Measurements from ENCODE around the gene ESRRB.

ESRRB gene

DNA sequence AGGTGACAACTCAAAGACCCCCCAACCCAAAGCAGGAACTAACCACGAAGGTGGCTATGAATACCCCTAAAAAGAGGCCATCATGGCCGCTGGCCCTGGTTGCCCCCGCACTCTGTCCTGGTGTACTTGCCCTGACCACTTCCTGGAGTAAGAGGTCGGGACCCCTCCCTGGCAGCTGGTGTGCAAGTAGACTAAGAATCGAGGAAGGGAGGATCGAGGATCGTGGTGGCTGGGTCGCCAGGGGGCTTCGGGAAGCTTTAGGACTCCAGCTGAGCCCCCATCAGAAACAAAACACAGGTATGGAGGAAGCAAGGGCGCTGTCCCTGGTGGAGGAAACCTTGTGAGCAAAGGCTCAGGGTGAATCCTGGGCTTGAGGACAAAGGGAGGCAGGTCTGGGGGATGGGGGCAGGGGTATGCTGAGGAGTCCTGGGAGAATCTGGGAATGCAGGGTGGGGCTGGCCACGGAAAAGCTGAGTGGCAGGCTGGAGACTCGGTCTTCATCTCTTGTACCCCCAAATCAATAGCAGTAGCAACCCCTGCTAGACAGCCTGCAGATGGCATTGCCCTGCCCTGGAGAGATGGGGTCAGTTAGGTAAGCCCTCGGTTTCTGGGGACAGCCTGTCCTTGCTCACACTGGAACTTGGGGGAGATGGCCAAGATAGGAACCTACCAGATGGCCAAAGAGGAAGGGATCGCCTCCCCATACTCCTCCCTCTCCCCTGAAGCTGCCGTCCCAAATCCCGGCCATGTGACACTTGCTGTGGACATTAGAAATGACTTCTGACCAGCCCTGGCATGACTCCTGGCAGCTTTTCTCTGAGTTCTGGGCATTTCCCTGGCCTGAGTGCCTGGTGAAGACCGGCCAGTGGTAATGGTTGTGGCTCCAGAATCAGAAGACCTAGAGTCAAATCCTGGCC lies 45.3 kb upstream of the ESRRB start:
- no peak overlapping the region for H3K4me3 ChIP-seq (ENCODE audit: low read depth, low read length)
- TF ChIP-seq, protein P1, sequence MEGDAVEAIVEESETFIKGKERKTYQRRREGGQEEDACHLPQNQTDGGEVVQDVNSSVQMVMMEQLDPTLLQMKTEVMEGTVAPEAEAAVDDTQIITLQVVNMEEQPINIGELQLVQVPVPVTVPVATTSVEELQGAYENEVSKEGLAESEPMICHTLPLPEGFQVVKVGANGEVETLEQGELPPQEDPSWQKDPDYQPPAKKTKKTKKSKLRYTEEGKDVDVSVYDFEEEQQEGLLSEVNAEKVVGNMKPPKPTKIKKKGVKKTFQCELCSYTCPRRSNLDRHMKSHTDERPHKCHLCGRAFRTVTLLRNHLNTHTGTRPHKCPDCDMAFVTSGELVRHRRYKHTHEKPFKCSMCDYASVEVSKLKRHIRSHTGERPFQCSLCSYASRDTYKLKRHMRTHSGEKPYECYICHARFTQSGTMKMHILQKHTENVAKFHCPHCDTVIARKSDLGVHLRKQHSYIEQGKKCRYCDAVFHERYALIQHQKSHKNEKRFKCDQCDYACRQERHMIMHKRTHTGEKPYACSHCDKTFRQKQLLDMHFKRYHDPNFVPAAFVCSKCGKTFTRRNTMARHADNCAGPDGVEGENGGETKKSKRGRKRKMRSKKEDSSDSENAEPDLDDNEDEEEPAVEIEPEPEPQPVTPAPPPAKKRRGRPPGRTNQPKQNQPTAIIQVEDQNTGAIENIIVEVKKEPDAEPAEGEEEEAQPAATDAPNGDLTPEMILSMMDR (IDR thresholded peaks at IDR 0.05; ENCODE audit: insufficient read depth, low read length, missing control alignments) = no peak
- ChIA-PET CTCF (interaction anchor here (1.7 kb wide), 1 partner anchor 21 kb away, joined by 4 read pairs; no protein-coding TSS in a partner anchor), POLR2A (no interaction called here)
- no peak for DNase-seq (ENCODE audit: low read depth, low spot score)

DNA sequence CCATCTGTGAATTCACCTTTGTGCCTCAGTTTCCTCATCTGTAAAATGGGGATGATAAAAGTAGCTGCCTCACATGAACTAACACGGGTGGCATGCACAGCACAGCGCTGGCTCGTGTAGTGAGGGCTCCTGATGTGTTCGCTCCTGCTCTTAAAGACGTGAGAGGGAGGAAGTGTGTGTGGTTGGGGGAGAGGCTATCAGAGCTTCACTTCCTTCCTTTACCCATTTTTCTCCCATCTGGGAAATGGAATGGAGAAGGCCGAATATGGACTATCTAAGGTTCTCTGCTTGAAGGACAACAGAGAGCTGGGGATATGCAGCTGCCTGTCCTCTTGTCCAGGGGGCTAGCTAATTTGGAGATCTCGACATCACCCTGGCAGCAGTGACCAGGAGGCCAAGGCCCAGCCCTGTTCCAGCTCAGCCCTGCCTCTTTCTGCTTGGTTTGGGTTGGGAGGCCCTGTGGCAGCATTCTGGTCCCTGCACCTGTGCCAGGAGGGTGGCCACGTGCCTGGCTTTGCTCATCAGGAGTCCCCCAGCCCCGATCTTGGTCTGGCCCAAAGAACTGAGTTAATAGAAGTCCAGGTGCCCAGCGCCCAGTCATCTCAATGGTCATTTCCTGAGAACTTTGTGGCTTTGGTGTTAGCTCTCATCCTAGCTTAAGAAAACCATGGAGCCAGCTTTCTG lies 44.5 kb upstream of the ESRRB start:
- POLR2A ChIA-PET = no interaction called here
- CTCF ChIA-PET = interaction anchor here (1.7 kb wide), 1 partner anchor 21 kb away, joined by 4 read pairs; no protein-coding TSS in a partner anchor
- no peak overlapping the region for H3K4me3 ChIP-seq (ENCODE audit: low read depth, low read length)
- no peak for DNase-seq (ENCODE audit: low read depth, low spot score)
- TF ChIP-seq, protein P1 (IDR thresholded peaks at IDR 0.05; ENCODE audit: insufficient read depth, low read length, missing control alignments) = no peak

GRCh38 chr14:76333664-76334063 lies 42.3 kb upstream of the ESRRB start:
- DNase-seq (ENCODE audit: low read depth, low spot score) = no peak
- POLR2A ChIA-PET = no interaction called here
- CTCF ChIA-PET = interaction anchor here (0.8 kb wide), 1 partner anchor 18 kb away, joined by 3 read pairs; no protein-coding TSS in a partner anchor
- H3K4me3 ChIP-seq (ENCODE audit: low read depth, low read length) = no peak overlapping the region
- TF ChIP-seq, protein P1 (IDR thresholded peaks at IDR 0.05; ENCODE audit: insufficient read depth, low read length, missing control alignments) = no peak

DNA sequence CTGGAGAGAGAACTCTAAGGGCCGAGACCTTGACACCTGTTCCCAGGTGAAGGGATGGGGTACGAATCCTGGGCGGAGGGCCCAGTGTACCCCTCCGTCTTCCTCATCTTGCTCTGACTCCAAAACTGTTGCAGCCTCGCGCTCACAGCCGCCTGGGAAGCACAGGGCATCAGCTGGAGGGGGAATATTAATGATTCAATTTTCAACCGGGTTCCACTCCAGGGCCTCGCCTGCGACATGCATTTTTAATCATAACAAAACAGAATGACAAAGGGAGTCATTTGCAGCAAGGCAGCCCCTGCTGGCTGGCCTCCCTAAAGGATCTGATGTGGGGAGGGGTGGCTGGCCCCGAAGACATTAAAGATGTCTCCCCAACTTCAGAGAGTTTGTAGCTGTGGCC lies 41.6 kb upstream of the ESRRB start:
- CTCF ChIA-PET = interaction anchor here (0.8 to 1.7 kb wide), 2 partner anchors 18 to 19 kb away, joined by 3 read pairs; no protein-coding TSS in a partner anchor
- TF ChIP-seq, protein P1 (IDR thresholded peaks at IDR 0.05; ENCODE audit: insufficient read depth, low read length, missing control alignments) = no peak
- H3K4me3 ChIP-seq (ENCODE audit: low read depth, low read length) = no peak overlapping the region
- DNase-seq (ENCODE audit: low read depth, low spot score) = no peak
- POLR2A ChIA-PET = no interaction called here

DNA sequence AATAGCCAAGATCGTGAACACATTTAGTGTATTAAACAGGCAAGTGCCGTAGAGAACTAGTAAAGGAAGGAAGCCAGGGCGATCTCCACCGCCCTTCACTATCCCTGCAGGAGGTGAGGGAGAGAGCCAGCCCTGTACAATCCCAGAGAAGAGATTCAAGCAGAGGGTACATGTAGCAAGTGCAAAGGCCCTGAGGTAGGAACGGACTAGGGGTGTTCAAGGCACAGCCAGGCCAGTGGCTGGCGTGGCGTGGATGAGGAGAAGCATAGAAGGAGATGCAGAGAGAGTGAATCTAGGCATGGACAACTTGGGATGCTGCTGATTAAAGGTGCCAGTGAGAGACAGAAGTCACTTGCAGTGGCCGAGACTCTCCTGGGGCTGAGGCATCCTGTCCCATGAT lies 39.1 kb upstream of the ESRRB start:
- ChIA-PET POLR2A (no interaction called here), CTCF (interaction anchor here (1.0 to 2.3 kb wide), 2 partner anchors 50 to 286 kb away, joined by 3 to 5 read pairs; no protein-coding TSS in a partner anchor)
- H3K4me3 ChIP-seq (ENCODE audit: low read depth, low read length) = no peak overlapping the region
- no peak for DNase-seq (ENCODE audit: low read depth, low spot score)
- TF ChIP-seq, protein P1 (IDR thresholded peaks at IDR 0.05; ENCODE audit: insufficient read depth, low read length, missing control alignments) = no peak
